Activated CD8-positive, alpha-beta T cell treated with anti-CD3 and anti-CD28 coated beads for 36 hours (primary cell): ENCODE data around the gene CCDC88B. TPM values are rescaled to one million over a fixed set of nuclear protein-coding genes. Genes with fewer than 3 reads are reported as not detected.
A peak's percentile ranks its signal among the peaks of the same experiment; 100 is the strongest.

Source experiments
- ATAC-seq: fragments of 200-7000 bp; cut with Tn5 transposase; one replicate; pipeline ENCODE4 v1.10.0; 2021; ENCODE audit warnings: mild to moderate bottlenecking, moderate library complexity
- CTCF ChIA-PET: fragments of 350-600 bp; sonication (Branson Sonifier 250); formaldehyde crosslinking; loops from one replicate; lab custom pipeline; 2021; ENCODE audit warnings: antibody characterized with exemption; lab: Charles Lee
- POLR2A ChIA-PET: fragments of 350-600 bp; sonication (Branson Sonifier 250); formaldehyde crosslinking; loops from one replicate; lab custom pipeline; 2021; ENCODE audit warnings: antibody characterized with exemption; lab: Charles Lee
- DNase-seq: peaks from one replicate; pipeline ENCODE4 v3.0.0-alpha.2; 2020
- H3K27ac Mint-ChIP-seq: one replicate; pipeline ENCODE4 v1.8.0; 2021; ENCODE audit warnings: mild to moderate bottlenecking, mixed read lengths
- H3K27me3 Mint-ChIP-seq: one replicate; pipeline ENCODE4 v1.8.0; 2021; ENCODE audit warnings: mixed read lengths
- H3K36me3 Mint-ChIP-seq: one replicate; pipeline ENCODE4 v1.8.0; 2021; ENCODE audit warnings: low read depth, mixed read lengths
- H3K4me1 Mint-ChIP-seq: one replicate; pipeline ENCODE4 v1.8.0; 2021; ENCODE audit warnings: low read depth, mixed read lengths
- H3K4me3 Mint-ChIP-seq: one replicate; pipeline ENCODE4 v1.8.0; 2021; ENCODE audit warnings: mild to moderate bottlenecking, moderate library complexity, mixed read lengths
- H3K9me3 Mint-ChIP-seq: one replicate; pipeline ENCODE4 v1.8.0; 2021; ENCODE audit warnings: mixed read lengths
- CTCF ChIP-seq: fragments of 200-600 bp; IDR thresholded peaks from one replicate; pipeline ENCODE4 v1.8.0; 2022; ENCODE audit warnings: antibody characterized with exemption, mild to moderate bottlenecking
- intact Hi-C: fragments of 100-400 bp; cut with micrococcal nuclease; formaldehyde crosslinking; loops from one replicate; pipeline ENCODE4 v1.10.0; 2022
- total RNA-seq, 2 experiments: library from RNA; stranded (reverse); gene quantifications; one replicate each; pipeline ENCODE4 v1.2.3, GENCODE V29; 2021

Gene CCDC88B
- total RNA-seq, 2 experiments from 2014 or later: 65.8 to 76.1 TPM

- Mint-ChIP-seq H3K36me3 (peaks cover 8% of the 10 kb centered on the region), H3K9me3 (no peaks in the 10 kb centered on the region), H3K4me1 (peaks cover 24% of the 10 kb centered on the region), H3K4me3 (peak overlapping the region; percentile 0), H3K27me3 (no peaks in the 10 kb centered on the region), H3K27ac (peak overlapping the region; percentile 75)
- DNase-seq (peak; percentile 96), ATAC-seq (peak; percentile 89)
- TF ChIP-seq CTCF: peak; percentile 67
- POLR2A ChIA-PET: interaction anchor here (0.8 to 4.6 kb wide), 11 partner anchors 9 to 146 kb away, joined by 3 to 29 read pairs (median 5); partner anchors contain the start of genes CCDC88B, ESRRA, KCNK4 and PRDX5
- CTCF ChIA-PET: interaction anchor here (0.7 to 5.4 kb wide), 18 partner anchors 8 to 128 kb away, joined by 3 to 75 read pairs (median 6); partner anchors contain the start of genes CCDC88B, PLCB3, PRDX5 and TRMT112
- intact Hi-C loops: no loop called here
These were observed 8.2 kb upstream of the CCDC88B start for GRCh38 chr11:64331569-64332371.

GRCh38 chr11:64333556-64333955 is 6.4 kb upstream of the CCDC88B start:
- Mint-ChIP-seq H3K4me1 (peaks cover 30% of the 10 kb centered on the region), H3K9me3 (no peaks in the 10 kb centered on the region), H3K36me3 (peaks cover 19% of the 10 kb centered on the region), H3K27me3 (no peaks in the 10 kb centered on the region), H3K27ac (no peak overlapping the region), H3K4me3 (no peak overlapping the region)
- intact Hi-C loops: no loop called here
- ATAC-seq (no peak), DNase-seq (no peak)
- TF ChIP-seq CTCF: no peak
- ChIA-PET CTCF (interaction anchor here (2.2 to 5.4 kb wide), 4 partner anchors 15 to 129 kb away, joined by 4 to 75 read pairs (median 11); partner anchors contain the start of genes PRDX5 and TRMT112), POLR2A (interaction anchor here (0.9 to 2.1 kb wide), 2 partner anchors 16 to 25 kb away, joined by 3 to 5 read pairs; partner anchors contain the start of genes PRDX5, RPS6KA4 and TRMT112)

- TF ChIP-seq CTCF: no peak
- Mint-ChIP-seq H3K27ac (peak overlapping the region; percentile 47), H3K4me3 (no peak overlapping the region), H3K27me3 (no peaks in the 10 kb centered on the region), H3K9me3 (no peaks in the 10 kb centered on the region), H3K4me1 (peaks cover 41% of the 10 kb centered on the region), H3K36me3 (peaks cover 27% of the 10 kb centered on the region)
- ATAC-seq (peak; percentile 57), DNase-seq (peak; percentile 75)
- CTCF ChIA-PET: interaction anchor here (0.7 to 5.4 kb wide), 3 partner anchors 17 to 34 kb away, joined by 4 to 75 read pairs (median 4); partner anchors contain the start of genes PRDX5 and TRMT112
- intact Hi-C loops: no loop called here
- POLR2A ChIA-PET: interaction anchor here (0.7 kb wide), 1 partner anchor 17 kb away, joined by 3 read pairs; the partner anchor contains the start of gene PRDX5
These were observed 5.0 kb upstream of the CCDC88B start for GRCh38 chr11:64334764-64335735.

GRCh38 chr11:64337538-64338249 is 2.3 kb upstream of the CCDC88B start:
- Mint-ChIP-seq H3K4me3 (no peak overlapping the region), H3K27me3 (no peaks in the 10 kb centered on the region), H3K36me3 (peaks cover 39% of the 10 kb centered on the region), H3K4me1 (peaks cover 41% of the 10 kb centered on the region), H3K9me3 (no peaks in the 10 kb centered on the region), H3K27ac (peak overlapping the region; percentile 38)
- ChIA-PET POLR2A (interaction anchor here (0.7 to 1.6 kb wide), 5 partner anchors 20 to 704 kb away, joined by 3 to 5 read pairs (median 3); partner anchors contain the start of genes ESRRA, PRDX5 and TRMT112), CTCF (interaction anchor here (0.6 to 1.5 kb wide), 5 partner anchors 20 to 111 kb away, joined by 3 to 8 read pairs (median 3); partner anchors contain the start of genes ESRRA, PRDX5 and TRMT112)
- DNase-seq (no peak), ATAC-seq (no peak)
- intact Hi-C loops: no loop called here
- no peak for TF ChIP-seq CTCF
